B cell (primary cell): ENCODE measurements around the gene PLCB4. TPM values are rescaled to one million over a fixed set of nuclear protein-coding genes. Genes with fewer than 3 reads are reported as not detected.

Experiments used
- ATAC-seq: fragments of 200-7000 bp; cut with Tn5 transposase; one replicate; pipeline ENCODE4 v1.10.0; 2021; ENCODE audit warnings: low read depth, mild to moderate bottlenecking, moderate number of reproducible peaks, moderate library complexity
- CTCF ChIA-PET: fragments of 350-600 bp; sonication (Branson Sonifier 250); formaldehyde crosslinking; loops from one replicate; lab custom pipeline; 2021; ENCODE audit warnings: antibody characterized with exemption, inconsistent platforms; lab: Charles Lee
- POLR2A ChIA-PET: fragments of 350-600 bp; sonication (Branson Sonifier 250); formaldehyde crosslinking; loops from one replicate; lab custom pipeline; 2021; ENCODE audit warnings: antibody characterized with exemption; lab: Charles Lee
- DNase-seq: peaks from one replicate; pipeline ENCODE4 v3.0.0; 2013
- H2AFZ ChIP-seq: 2 replicates; pipeline ENCODE4 v1.6.1; 2012; ENCODE audit warnings: mild to moderate bottlenecking, low read depth, low read length; ENCODE audit not compliant: insufficient read depth, poor library complexity, severe bottlenecking
- H3K27ac ChIP-seq, 2 donors: 1 replicate in 1 of 2; 2 replicates in 1 of 2; pipeline ENCODE4 v1.5.1; 2012 to 2013; ENCODE audit warnings: low read length in 2 of 2, mild to moderate bottlenecking in 2 of 2, moderate library complexity in 1 of 2
- H3K27me3 ChIP-seq, 4 experiments: fragments of 200-600 bp in 1 of 4; sonication (generic) in 1 of 4; replicated peaks in 1 of 4; 1 replicate in 2 of 4; 2 replicates in 2 of 4; pipeline versions ENCODE4 v1.6.1 to v1.7.0; 2013 to 2016; ENCODE audit warnings: low read length in 3 of 4, mild to moderate bottlenecking in 2 of 4, mixed read lengths in 1 of 4, moderate library complexity in 1 of 4; ENCODE audit not compliant: insufficient read depth in 4 of 4, control insufficient read depth in 3 of 4; ENCODE audit errors: control extremely low read depth in 1 of 4
- H3K36me3 ChIP-seq, 2 experiments: replicated peaks in 1 of 2; 1 replicate in 1 of 2; 2 replicates in 1 of 2; pipeline versions ENCODE4 v1.6.1 to v1.7.1; 2013; ENCODE audit warnings: low read length in 1 of 2; ENCODE audit not compliant: insufficient read depth in 2 of 2, control insufficient read depth in 1 of 2; ENCODE audit errors: control extremely low read depth in 1 of 2, extremely low read depth in 1 of 2
- H3K4me1 ChIP-seq, 2 donors: fragments of 200-600 bp in 1 of 2; sonication (generic) in 1 of 2; 1 replicate in 1 of 2; 2 replicates in 1 of 2; pipeline versions ENCODE4 v1.5.1 to v1.6.1; 2013 to 2017; ENCODE audit warnings: low read length in 2 of 2; ENCODE audit not compliant: control insufficient read depth in 2 of 2, insufficient read depth in 2 of 2
- H3K4me2 ChIP-seq: replicated peaks from 2 replicates; pipeline ENCODE3; 2012; ENCODE audit warnings: mild to moderate bottlenecking, low read depth, low read length; ENCODE audit not compliant: poor library complexity, severe bottlenecking
- H3K4me3 ChIP-seq, 5 experiments: fragments of 200-600 bp in 1 of 5; sonication (generic) in 1 of 5; 1 replicate in 3 of 5; 2 replicates in 2 of 5; pipeline versions ENCODE4 v1.5.1 to v1.7.0; 2011 to 2016; ENCODE audit warnings: low read length in 4 of 5, mild to moderate bottlenecking in 4 of 5, low read depth in 2 of 5, control low read depth in 1 of 5, moderate library complexity in 1 of 5; ENCODE audit not compliant: insufficient read depth in 1 of 5; ENCODE audit errors: control extremely low read depth in 1 of 5, extremely low read depth in 1 of 5
- H3K79me2 ChIP-seq: fragments of 200-600 bp; sonication (generic); one replicate; pipeline ENCODE4 v1.6.0; 2016; ENCODE audit warnings: low read length; ENCODE audit not compliant: control insufficient read depth, insufficient read depth
- H3K9ac ChIP-seq: fragments of 200-600 bp; sonication (generic); 2 replicates; pipeline ENCODE4 v1.6.1; 2017; ENCODE audit warnings: mild to moderate bottlenecking, low read length, moderate library complexity
- H3K9me3 ChIP-seq, 3 donors: one replicate each; pipeline versions ENCODE4 v1.6.1 to v1.7.1; 2013; ENCODE audit warnings: low read length in 2 of 3; ENCODE audit not compliant: control insufficient read depth in 2 of 3, insufficient read depth in 1 of 3; ENCODE audit errors: control extremely low read depth in 1 of 3
- H4K20me1 ChIP-seq: 2 replicates; pipeline ENCODE4 v1.6.0; 2012; ENCODE audit warnings: mild to moderate bottlenecking, low read length; ENCODE audit not compliant: insufficient read depth, control insufficient read depth, poor library complexity, severe bottlenecking
- H3K27ac Mint-ChIP-seq: one replicate; pipeline ENCODE4 v1.8.0; 2021; ENCODE audit warnings: mixed read lengths
- H3K27me3 Mint-ChIP-seq: one replicate; pipeline ENCODE4 v1.8.0; 2021; ENCODE audit warnings: mixed read lengths
- H3K4me1 Mint-ChIP-seq: one replicate; pipeline ENCODE4 v1.8.0; 2021; ENCODE audit warnings: mixed read lengths
- H3K4me3 Mint-ChIP-seq: one replicate; pipeline ENCODE4 v1.8.0; 2021; ENCODE audit warnings: mixed read lengths
- H3K9me3 Mint-ChIP-seq: one replicate; pipeline ENCODE4 v1.8.0; 2022; ENCODE audit warnings: mixed read lengths; ENCODE audit not compliant: insufficient read depth
- CTCF ChIP-seq: fragments of 200-600 bp; IDR thresholded peaks from one replicate; pipeline ENCODE4 v1.8.0; 2022; ENCODE audit warnings: antibody characterized with exemption, mild to moderate bottlenecking
- EZH2 ChIP-seq: IDR thresholded peaks from 2 replicates; pipeline ENCODE4 v1.6.1; 2012; ENCODE audit warnings: borderline replicate concordance, low read depth, mild to moderate bottlenecking, moderate library complexity, low read length; ENCODE audit not compliant: insufficient read depth, poor library complexity, severe bottlenecking
- WGBS: methylation state at CpG from one replicate; pipeline ENCODE4 v1.1.5; 2013; ENCODE audit warnings: missing lambda C conversion rate; ENCODE audit not compliant: insufficient coverage; 5-methylcytosine and 5-hydroxymethylcytosine counted together
- intact Hi-C: fragments of 100-400 bp; cut with micrococcal nuclease; formaldehyde crosslinking; loops from one replicate; pipeline ENCODE4 v1.10.0; 2022
- polyA plus RNA-seq: library from polyadenylated mRNA; depleted of rRNA; stranded (reverse); fragments of >200 nt; gene quantifications from 2 replicates; pipeline ENCODE4 v1.2.3, GENCODE V29; 2012
- total RNA-seq, 2 donors: library from RNA; stranded (reverse); fragments of 120-200 nt in 1 of 2; gene quantifications; 1 replicate in 1 of 2; 2 replicates in 1 of 2; pipeline versions ENCODE4 v1.2.3 to v1.2.4, GENCODE V29; 2013 to 2022

Gene PLCB4
- total and polyA plus RNA-seq, 2 donors (not counting 1 experiment from before 2014, with no cell fraction given): not detected

- peaks cover 4% of the 10 kb centered on the region in 2 donors for H3K4me1 ChIP-seq
- no peak for ATAC-seq
- 97% methylated on average over 3 of the region's 3 CpGs for WGBS
- H3K36me3 ChIP-seq: no peaks in the 10 kb centered on the region
- H3K27ac Mint-ChIP-seq: no peak overlapping the region
- ChIA-PET POLR2A (no interaction called here), CTCF (no interaction called here)
- no peak overlapping the region for H3K4me3 ChIP-seq
- no peak overlapping the region for H3K9ac ChIP-seq
- H3K79me2 ChIP-seq: no peaks in the 10 kb centered on the region
- peaks cover 6% of the 10 kb centered on the region for H3K4me1 Mint-ChIP-seq
- no peaks in the 10 kb centered on the region for H4K20me1 ChIP-seq
- no peak overlapping the region for H3K4me3 Mint-ChIP-seq
- H3K27me3 ChIP-seq: no peaks in the 10 kb centered on the region
- no peak for TF ChIP-seq EZH2
- intact Hi-C loops: no loop called here
- no peak overlapping the region for H2AFZ ChIP-seq
- no peaks in the 10 kb centered on the region for H3K27me3 Mint-ChIP-seq
- H3K4me2 ChIP-seq: no peak overlapping the region
- no peaks in the 10 kb centered on the region for H3K9me3 Mint-ChIP-seq
- no peaks in the 10 kb centered on the region for H3K9me3 ChIP-seq
- DNase-seq: no peak
- no peak overlapping the region for H3K27ac ChIP-seq
These were observed 333.7 kb downstream of the PLCB4 start for GRCh38 chr20:9402546-9402945.

- Mint-ChIP-seq H3K27ac (no peak overlapping the region), H3K9me3 (no peaks in the 10 kb centered on the region), H3K27me3 (peaks cover 5% of the 10 kb centered on the region), H3K4me1 (no peaks in the 10 kb centered on the region), H3K4me3 (no peak overlapping the region)
- no peak overlapping the region for H3K9ac ChIP-seq
- H3K4me1 ChIP-seq: no peaks in the 10 kb centered on the region
- DNase-seq: no peak
- H3K27me3 ChIP-seq: no peaks in the 10 kb centered on the region
- no peak overlapping the region for H3K4me2 ChIP-seq
- POLR2A ChIA-PET: no interaction called here
- H4K20me1 ChIP-seq: no peaks in the 10 kb centered on the region
- CTCF ChIA-PET: no interaction called here
- H3K27ac ChIP-seq: no peak overlapping the region
- no peak overlapping the region for H2AFZ ChIP-seq
- no peaks in the 10 kb centered on the region for H3K79me2 ChIP-seq
- intact Hi-C loops: no loop called here
- H3K4me3 ChIP-seq: no peak overlapping the region
- no peaks in the 10 kb centered on the region for H3K36me3 ChIP-seq
- no peaks in the 10 kb centered on the region for H3K9me3 ChIP-seq
- no peak for ATAC-seq
- no peak for TF ChIP-seq EZH2
- no peak for TF ChIP-seq CTCF
These were observed 334.6 kb downstream of the PLCB4 start for GRCh38 chr20:9403448-9403847.
